Progenitor cell of endocrine pancreas (in vitro differentiated cells): ENCODE results near the gene MYH3. TPM values are rescaled to one million over a fixed set of nuclear protein-coding genes. Genes with fewer than 3 reads are reported as not detected.

Source experiments
- DNase-seq: peaks from one replicate; pipeline ENCODE4 v3.0.0; 2021; ENCODE audit warnings: low spot score; ENCODE audit not compliant: unreplicated experiment
- H3K27ac Mint-ChIP-seq: 2 replicates; pipeline ENCODE4 v1.8.0; 2021; ENCODE audit warnings: mild to moderate bottlenecking, moderate library complexity, mixed read lengths
- H3K27me3 Mint-ChIP-seq: 2 replicates; pipeline ENCODE4 v1.8.0; 2021; ENCODE audit warnings: mixed read lengths
- H3K36me3 Mint-ChIP-seq: 2 replicates; pipeline ENCODE4 v1.8.0; 2022; ENCODE audit warnings: mixed read lengths; ENCODE audit not compliant: insufficient read depth
- H3K4me1 Mint-ChIP-seq: 2 replicates; pipeline ENCODE4 v1.8.0; 2021; ENCODE audit warnings: low read depth, mixed read lengths
- H3K4me3 Mint-ChIP-seq: 2 replicates; pipeline ENCODE4 v1.8.0; 2021; ENCODE audit warnings: low read depth, mild to moderate bottlenecking, moderate library complexity, mixed read lengths
- H3K9me3 Mint-ChIP-seq: 2 replicates; pipeline ENCODE4 v1.8.0; 2021; ENCODE audit warnings: low read depth, mixed read lengths
- total RNA-seq: library from RNA; stranded (reverse); gene quantifications from 2 replicates; pipeline ENCODE4 v1.2.1, GENCODE V29; 2021
- TF ChIP-seq, protein P1 (sequence below): fragments of 200-600 bp; sonication (generic); IDR thresholded peaks from one replicate; pipeline ENCODE4 v1.5.0; 2021; ENCODE audit warnings: antibody characterized with exemption, mild to moderate bottlenecking; ENCODE audit not compliant: unreplicated experiment

The MYH3 gene
- total RNA-seq, 1 donor from 2014 or later, result 4.4 TPM

DNA sequence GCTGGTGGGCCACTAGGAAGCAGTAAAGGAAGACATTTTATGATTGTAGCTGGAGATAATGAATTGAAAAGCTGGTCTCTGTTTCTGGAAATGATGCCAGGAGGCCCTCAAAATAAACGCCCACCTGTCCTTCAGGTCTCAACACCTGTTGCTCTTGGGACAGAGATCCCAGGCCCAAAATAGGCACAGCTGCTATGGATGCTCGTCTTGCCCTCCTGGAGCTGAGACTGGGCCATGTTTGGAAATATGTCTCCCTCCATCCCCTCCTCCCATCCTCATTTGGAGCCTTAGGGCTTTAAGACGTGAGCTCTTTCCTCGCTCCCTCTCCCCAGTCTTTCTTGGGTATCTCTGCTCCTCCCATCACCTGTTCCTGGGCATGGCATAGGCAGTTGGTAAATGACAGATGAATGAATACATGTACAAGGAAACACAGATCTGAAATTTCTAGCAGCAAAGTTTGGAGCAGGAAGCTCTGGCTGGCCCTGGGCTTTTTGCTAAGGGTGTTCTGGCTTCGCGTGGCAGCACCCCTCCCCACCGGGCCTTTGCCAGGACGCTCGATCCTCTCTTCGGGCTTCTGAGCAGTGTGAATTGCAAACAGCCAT is 33.3 kb downstream of the MYH3 start:
- H3K4me3 Mint-ChIP-seq, result no peak overlapping the region
- H3K4me1 Mint-ChIP-seq, result peaks cover 2% of the 10 kb centered on the region
- H3K27ac Mint-ChIP-seq, result no peak overlapping the region
- TF ChIP-seq, protein P1, sequence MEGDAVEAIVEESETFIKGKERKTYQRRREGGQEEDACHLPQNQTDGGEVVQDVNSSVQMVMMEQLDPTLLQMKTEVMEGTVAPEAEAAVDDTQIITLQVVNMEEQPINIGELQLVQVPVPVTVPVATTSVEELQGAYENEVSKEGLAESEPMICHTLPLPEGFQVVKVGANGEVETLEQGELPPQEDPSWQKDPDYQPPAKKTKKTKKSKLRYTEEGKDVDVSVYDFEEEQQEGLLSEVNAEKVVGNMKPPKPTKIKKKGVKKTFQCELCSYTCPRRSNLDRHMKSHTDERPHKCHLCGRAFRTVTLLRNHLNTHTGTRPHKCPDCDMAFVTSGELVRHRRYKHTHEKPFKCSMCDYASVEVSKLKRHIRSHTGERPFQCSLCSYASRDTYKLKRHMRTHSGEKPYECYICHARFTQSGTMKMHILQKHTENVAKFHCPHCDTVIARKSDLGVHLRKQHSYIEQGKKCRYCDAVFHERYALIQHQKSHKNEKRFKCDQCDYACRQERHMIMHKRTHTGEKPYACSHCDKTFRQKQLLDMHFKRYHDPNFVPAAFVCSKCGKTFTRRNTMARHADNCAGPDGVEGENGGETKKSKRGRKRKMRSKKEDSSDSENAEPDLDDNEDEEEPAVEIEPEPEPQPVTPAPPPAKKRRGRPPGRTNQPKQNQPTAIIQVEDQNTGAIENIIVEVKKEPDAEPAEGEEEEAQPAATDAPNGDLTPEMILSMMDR, result no peak
- H3K36me3 Mint-ChIP-seq, result no peaks in the 10 kb centered on the region
- DNase-seq, result no peak
- no peaks in the 10 kb centered on the region for H3K9me3 Mint-ChIP-seq
- H3K27me3 Mint-ChIP-seq, result peaks cover 14% of the 10 kb centered on the region

DNA sequence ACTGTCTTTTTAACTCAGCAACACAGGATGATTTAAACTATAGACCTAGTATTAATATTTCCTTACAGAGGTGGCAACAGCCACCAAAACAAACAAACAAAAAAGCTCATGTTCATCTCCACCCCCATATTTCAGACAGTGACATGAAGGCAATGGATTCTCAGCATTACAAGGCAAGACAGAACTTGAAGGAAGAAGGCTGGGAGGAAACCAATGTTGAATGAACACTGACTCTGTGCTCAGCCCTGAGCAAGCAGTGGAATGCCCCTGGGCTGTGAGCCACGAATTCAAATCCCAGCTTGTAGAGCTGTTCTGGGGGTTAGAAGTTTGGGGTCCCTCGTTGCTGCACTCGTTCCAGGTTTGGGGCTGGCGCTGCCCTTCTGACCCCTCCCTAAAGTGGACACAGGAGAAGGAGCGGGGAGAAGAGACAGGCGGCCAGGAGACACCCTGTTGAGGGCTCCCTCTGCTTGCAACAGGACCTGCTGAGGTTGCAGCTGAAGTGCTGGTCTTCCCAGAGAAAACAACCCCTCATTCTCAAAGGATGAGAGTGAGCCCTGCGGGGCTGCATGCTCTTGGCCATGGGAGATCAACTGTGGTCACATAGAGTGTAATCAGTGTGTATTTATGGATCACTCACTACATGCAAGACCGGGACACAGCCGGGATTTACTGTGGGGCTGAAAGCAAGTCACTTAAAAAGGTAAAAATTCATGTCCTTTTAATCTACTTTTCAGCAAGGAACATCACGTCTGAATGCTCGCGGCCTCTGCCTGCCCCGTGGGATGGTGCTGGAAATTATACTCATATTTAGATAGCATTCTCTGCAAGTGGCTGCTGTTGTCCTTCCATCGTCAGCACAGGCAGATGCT is 34.3 kb downstream of the MYH3 start:
- Mint-ChIP-seq H3K9me3 (no peaks in the 10 kb centered on the region), H3K4me3 (no peak overlapping the region), H3K36me3 (no peaks in the 10 kb centered on the region), H3K27me3 (peaks cover 14% of the 10 kb centered on the region), H3K4me1 (no peaks in the 10 kb centered on the region), H3K27ac (no peak overlapping the region)
- TF ChIP-seq, protein P1, result no peak
- DNase-seq, result no peak

DNA sequence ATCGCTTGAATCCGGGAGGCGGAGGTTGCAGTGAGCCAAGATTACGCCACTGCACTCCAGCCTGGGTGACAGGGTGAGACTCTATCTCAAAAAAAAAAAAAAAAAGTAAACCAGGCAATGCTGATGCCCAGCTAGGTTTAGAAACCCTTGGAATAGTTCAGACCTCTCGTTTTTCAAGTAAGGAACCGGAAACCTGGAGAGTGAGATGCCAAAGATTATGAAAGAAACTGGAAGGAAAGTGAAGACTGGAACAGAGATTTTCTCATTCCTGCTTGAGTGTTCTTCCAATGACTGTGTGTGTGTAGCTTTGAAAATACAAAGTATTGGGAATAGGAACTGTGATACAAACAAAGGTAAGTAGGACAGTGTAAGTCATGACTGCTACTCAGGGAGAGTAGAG is 35.7 kb downstream of the MYH3 start:
- Mint-ChIP-seq H3K36me3 (no peaks in the 10 kb centered on the region), H3K27me3 (peaks cover 14% of the 10 kb centered on the region), H3K9me3 (no peaks in the 10 kb centered on the region), H3K4me1 (no peaks in the 10 kb centered on the region), H3K4me3 (no peak overlapping the region), H3K27ac (no peak overlapping the region)
- DNase-seq, result no peak
- TF ChIP-seq, protein P1, result no peak

DNA sequence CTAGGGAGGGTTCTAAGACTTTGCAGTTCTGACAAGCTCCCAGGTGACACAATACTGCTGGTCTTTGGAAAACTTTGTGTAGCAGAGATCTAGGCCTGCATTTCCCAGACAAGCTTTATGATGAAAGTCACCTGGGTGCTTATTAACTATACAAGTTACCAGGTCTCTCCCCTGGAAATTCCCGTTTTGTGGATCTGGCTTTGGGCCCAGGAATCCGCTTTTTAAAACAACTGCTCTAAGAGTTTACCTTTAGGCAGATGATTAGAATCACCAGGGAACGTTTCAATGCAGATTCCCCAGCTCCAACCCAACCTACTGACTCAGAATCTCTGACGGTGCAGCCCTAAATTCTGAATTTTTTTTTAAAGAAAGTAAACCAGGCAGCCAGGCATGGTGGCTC is 36.3 kb downstream of the MYH3 start:
- Mint-ChIP-seq H3K27ac (no peak overlapping the region), H3K9me3 (no peaks in the 10 kb centered on the region), H3K4me3 (no peak overlapping the region), H3K27me3 (peaks cover 14% of the 10 kb centered on the region), H3K36me3 (no peaks in the 10 kb centered on the region), H3K4me1 (no peaks in the 10 kb centered on the region)
- TF ChIP-seq, protein P1, result no peak
- no peak for DNase-seq

DNA sequence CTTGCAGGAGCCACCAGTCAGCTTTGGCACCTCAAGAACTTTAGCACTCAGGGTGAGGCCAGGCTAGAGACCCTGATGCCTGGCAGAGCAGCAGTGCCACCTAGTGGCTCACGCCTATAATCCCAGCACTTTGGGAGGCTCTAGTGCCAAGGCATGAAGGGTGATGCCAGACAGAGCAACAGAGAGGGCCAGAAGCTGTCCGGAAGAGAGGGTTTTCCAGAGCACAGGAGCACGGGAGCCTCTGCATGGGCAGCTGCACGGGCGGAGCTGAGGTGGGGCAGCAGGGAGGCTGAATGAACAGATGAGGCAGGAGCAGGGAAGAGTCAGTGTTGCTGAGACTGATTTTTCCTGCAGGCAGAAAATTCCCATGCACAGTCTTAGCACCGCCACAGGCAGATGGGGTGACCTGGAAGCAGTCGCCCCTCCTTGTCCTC is 38.9 kb downstream of the MYH3 start:
- Mint-ChIP-seq H3K27ac (no peak overlapping the region), H3K27me3 (peaks cover 15% of the 10 kb centered on the region), H3K9me3 (no peaks in the 10 kb centered on the region), H3K4me1 (no peaks in the 10 kb centered on the region), H3K36me3 (no peaks in the 10 kb centered on the region), H3K4me3 (no peak overlapping the region)
- DNase-seq, result peak; percentile 56
- TF ChIP-seq, protein P1, result peak; percentile 89
